GM12878 (cell line): ENCODE results near the gene ARHGEF1. TPM values are rescaled to one million over a fixed set of nuclear protein-coding genes. Genes with fewer than 3 reads are reported as not detected.

Experiments
- BACH1 ChIP-seq: fragments of 450-650 bp; IDR thresholded peaks from 2 replicates; pipeline ENCODE4 v1.6.1; 2017; ENCODE audit warnings: mild to moderate bottlenecking, borderline replicate concordance
- CBX3 ChIP-seq: fragments of 200-600 bp; sonication (generic); IDR thresholded peaks from 2 replicates; pipeline ENCODE4 v1.6.1; 2016; ENCODE audit warnings: low read depth, borderline replicate concordance
- CEBPB ChIP-seq, 2 experiments: fragments of 150-350 bp in 1 of 2; IDR thresholded peaks; 2 replicates each; pipeline ENCODE4 v1.6.1; 2012 to 2014; ENCODE audit warnings: low read depth in 2 of 2, low read length in 2 of 2, borderline replicate concordance in 1 of 2, inconsistent platforms in 1 of 2
- CHD2 ChIP-seq: IDR thresholded peaks from 2 replicates; pipeline ENCODE4 v1.6.1; 2011; ENCODE audit warnings: low read depth, low read length, improper control_type of control experiment, borderline replicate concordance
- E4F1 ChIP-seq: fragments of 450-650 bp; IDR thresholded peaks from 2 replicates; pipeline ENCODE4 v1.6.1; 2018; ENCODE audit warnings: borderline replicate concordance, mild to moderate bottlenecking; ENCODE audit not compliant: partially characterized antibody
- FOXM1 ChIP-seq: IDR thresholded peaks from 2 replicates; pipeline ENCODE4 v1.6.1; 2012; ENCODE audit warnings: low read depth, mild to moderate bottlenecking, inconsistent platforms, low read length, moderate library complexity
- IRF4 ChIP-seq: IDR thresholded peaks from 2 replicates; pipeline ENCODE4 v1.6.1; 2011; ENCODE audit warnings: low read depth, low read length
- MTA3 ChIP-seq: IDR thresholded peaks from 2 replicates; pipeline ENCODE4 v1.6.1; 2012; ENCODE audit warnings: low read length, inconsistent platforms, borderline replicate concordance
- MYC ChIP-seq: IDR thresholded peaks from 2 replicates; pipeline ENCODE4 v1.6.1; 2011; ENCODE audit warnings: mild to moderate bottlenecking, low read length, moderate library complexity, inconsistent platforms; ENCODE audit not compliant: insufficient read depth, insufficient replicate concordance, insufficient read length, severe bottlenecking
- NFYB ChIP-seq: IDR thresholded peaks from 2 replicates; pipeline ENCODE4 v1.6.1; 2011; ENCODE audit warnings: low read depth, mild to moderate bottlenecking, low read length, improper control_type of control experiment, moderate library complexity; ENCODE audit not compliant: insufficient read depth
- NKRF ChIP-seq: fragments of 450-650 bp; conservative IDR thresholded peaks from 2 replicates; pipeline ENCODE4 v1.6.1; 2017; ENCODE audit warnings: mild to moderate bottlenecking, moderate library complexity
- PKNOX1 ChIP-seq: fragments of 450-650 bp; IDR thresholded peaks from 2 replicates; pipeline ENCODE4 v1.6.1; 2016; ENCODE audit warnings: mild to moderate bottlenecking
- RB1 ChIP-seq: fragments of 450-650 bp; formaldehyde crosslinking; IDR thresholded peaks from 2 replicates; pipeline ENCODE4 v1.6.1; 2017; ENCODE audit warnings: mild to moderate bottlenecking, borderline replicate concordance
- RBBP5 ChIP-seq: fragments of 200-600 bp; sonication (generic); conservative IDR thresholded peaks from 2 replicates; pipeline ENCODE4 v1.6.1; 2016
- TAF1 ChIP-seq: IDR thresholded peaks from 2 replicates; pipeline ENCODE4 v1.6.1; 2011; ENCODE audit warnings: mild to moderate bottlenecking, low read depth, low read length, borderline replicate concordance
- TCF3 ChIP-seq: IDR thresholded peaks from 2 replicates; pipeline ENCODE4 v1.6.1; 2012; ENCODE audit warnings: low read depth, mild to moderate bottlenecking, low read length, borderline replicate concordance; ENCODE audit not compliant: insufficient read depth
- ZNF217 ChIP-seq: fragments of 450-650 bp; IDR thresholded peaks from 2 replicates; pipeline ENCODE4 v1.6.1; 2017; ENCODE audit warnings: antibody characterized with exemption, mild to moderate bottlenecking
- ZNF592 ChIP-seq: fragments of 450-650 bp; IDR thresholded peaks from 2 replicates; pipeline ENCODE4 v1.6.1; 2017; ENCODE audit warnings: mild to moderate bottlenecking, moderate library complexity
- polyA plus RNA-seq, 11 experiments: library from polyadenylated mRNA; depleted of rRNA in 4 of 11; unstranded in 6 of 11; stranded (reverse) in 5 of 11; fragments of >200 nt; fragmentation: Nextera tagmentation in 4 of 11; fragmentation: Illumina TruSeq in 1 of 11; extraction: Ambion mirVana in 4 of 11; extraction: Trizol in 1 of 11; gene quantifications; 1 replicate in 1 of 11; 2 replicates in 10 of 11; pipeline versions ENCODE4 v1.2.1 to v1.2.3, GENCODE V29; 2011 to 2016; ENCODE audit warnings: inconsistent platforms in 2 of 11, missing spikeins in 2 of 11, low read depth in 1 of 11
- total RNA-seq, 4 experiments: library from RNA; depleted of rRNA in 3 of 4; stranded (reverse); fragments of >200 nt in 3 of 4; fragmentation: Illumina TruSeq in 1 of 4; extraction: Trizol in 1 of 4; gene quantifications; 2 replicates each; pipeline versions ENCODE4 v1.2.1 to v1.2.3, GENCODE V29; 2013 to 2021

The ARHGEF1 gene
- total and polyA plus RNA-seq, 10 of the 15 experiments (the other 5 are each of a cell fraction or from before 2014, with no cell fraction given), result 1.2 to 207 (median 53.9) TPM

GRCh38 chr19:41883821-41884733, 1.1 kb downstream of the ARHGEF1 start (continued):
- peak; percentile 71 for TF ChIP-seq E4F1
- peak; percentile 80; the same call in 1 of the 2 replicates for TF ChIP-seq BACH1
- TF ChIP-seq RB1, result peak; percentile 59; the same call in 1 of the 2 replicates
- TF ChIP-seq CEBPB (IDR thresholded peaks at IDR 0.05; ENCODE audit: borderline replicate concordance in 1 of 2, low read depth in 2 of 2, low read length in 2 of 2), result no peak
- TF ChIP-seq ZNF217, result peak; percentile 62; the same call in 1 of the 2 replicates
- peak; percentile 70; the same call in 1 of the 2 replicates for TF ChIP-seq TCF3
- TF ChIP-seq PKNOX1, result peak; percentile 96
- TF ChIP-seq MTA3, result no peak
- no peak for TF ChIP-seq FOXM1
- TF ChIP-seq RBBP5, result no peak
- TF ChIP-seq IRF4, result peak; percentile 59
- TF ChIP-seq NFYB, result no peak
- peak; percentile 82; the same call in 1 of the 2 replicates for TF ChIP-seq ZNF592
- no peak for TF ChIP-seq MYC
- TF ChIP-seq NKRF, result peak; percentile 54; the same call in 1 of the 2 replicates
- no peak for TF ChIP-seq CBX3
- TF ChIP-seq CHD2, result peak; percentile 83
- peak; percentile 87 for TF ChIP-seq TAF1
